Natural killer cell (primary cell): ENCODE data around the gene MAP2K1. TPM values are rescaled to one million over a fixed set of nuclear protein-coding genes. Genes with fewer than 3 reads are reported as not detected.

Experiments
- ATAC-seq, 3 donors: fragments of 150-1000 bp in 2 of 3; fragments of 200-7000 bp in 1 of 3; cut with Tn5 transposase; 1 replicate in 1 of 3; 2 replicates in 2 of 3; pipeline ENCODE4 v1.10.0; 2021; ENCODE audit warnings: mild to moderate bottlenecking in 2 of 3, moderate library complexity in 2 of 3
- DNase-seq, 2 donors: peaks; one replicate each; pipeline versions ENCODE4 v3.0.0 to v3.0.0-alpha.2; 2013 to 2021; ENCODE audit warnings: mixed read lengths in 1 of 2
- H3K27ac ChIP-seq: one replicate; pipeline ENCODE4 v1.5.1; 2013; ENCODE audit warnings: mild to moderate bottlenecking, low read length
- H3K27me3 ChIP-seq: one replicate; pipeline ENCODE4 v1.6.1; 2013; ENCODE audit warnings: low read length; ENCODE audit not compliant: control insufficient read depth, insufficient read depth
- H3K36me3 ChIP-seq: one replicate; pipeline ENCODE4 v1.6.1; 2013; ENCODE audit warnings: low read length; ENCODE audit not compliant: control insufficient read depth, insufficient read depth
- H3K4me1 ChIP-seq: one replicate; pipeline ENCODE4 v1.6.1; 2013; ENCODE audit warnings: low read length; ENCODE audit not compliant: control insufficient read depth, insufficient read depth
- H3K4me3 ChIP-seq: one replicate; pipeline ENCODE4 v1.5.1; 2013; ENCODE audit warnings: low read length
- H3K9me3 ChIP-seq: one replicate; pipeline ENCODE4 v1.6.1; 2013; ENCODE audit warnings: low read length; ENCODE audit not compliant: control insufficient read depth, insufficient read depth
- H3K27ac Mint-ChIP-seq, 2 donors: one replicate each; pipeline ENCODE4 v1.8.0; 2022; ENCODE audit warnings: mild to moderate bottlenecking in 2 of 2, mixed read lengths in 2 of 2, moderate library complexity in 1 of 2
- H3K27me3 Mint-ChIP-seq, 2 donors: one replicate each; pipeline ENCODE4 v1.8.0; 2022; ENCODE audit warnings: low read depth in 2 of 2, mixed read lengths in 2 of 2
- H3K36me3 Mint-ChIP-seq: one replicate; pipeline ENCODE4 v1.8.0; 2022; ENCODE audit warnings: mixed read lengths
- H3K4me1 Mint-ChIP-seq, 2 donors: one replicate each; pipeline ENCODE4 v1.8.0; 2022; ENCODE audit warnings: mixed read lengths in 2 of 2
- H3K4me3 Mint-ChIP-seq: one replicate; pipeline ENCODE4 v1.8.0; 2022; ENCODE audit warnings: mild to moderate bottlenecking, moderate library complexity, mixed read lengths
- H3K9me3 Mint-ChIP-seq, 2 donors: one replicate each; pipeline ENCODE4 v1.8.0; 2022; ENCODE audit warnings: mixed read lengths in 2 of 2
- WGBS: methylation state at CpG from one replicate; pipeline ENCODE4 v1.1.7; 2013; ENCODE audit warnings: missing lambda C conversion rate; ENCODE audit not compliant: insufficient coverage; 5-methylcytosine and 5-hydroxymethylcytosine counted together
- intact Hi-C: fragments of 100-400 bp; cut with micrococcal nuclease; formaldehyde crosslinking; loops from one replicate; pipeline ENCODE4 v1.14.2; 2022
- total RNA-seq, 4 donors: library from RNA; stranded (reverse); fragments of 120-200 nt in 1 of 4; gene quantifications; one replicate each; pipeline versions ENCODE4 v1.2.3 to v1.2.4, GENCODE V29; 2013 to 2022
- TF ChIP-seq, protein P1 (sequence below): fragments of 200-600 bp; IDR thresholded peaks from one replicate; pipeline ENCODE4 v1.8.0; 2022; ENCODE audit warnings: antibody characterized with exemption

MAP2K1 gene
- total RNA-seq, 3 donors from 2014 or later (not counting 1 experiment from before 2014, with no cell fraction given) = 45.5 to 49.2 (median 48.9) TPM

DNA sequence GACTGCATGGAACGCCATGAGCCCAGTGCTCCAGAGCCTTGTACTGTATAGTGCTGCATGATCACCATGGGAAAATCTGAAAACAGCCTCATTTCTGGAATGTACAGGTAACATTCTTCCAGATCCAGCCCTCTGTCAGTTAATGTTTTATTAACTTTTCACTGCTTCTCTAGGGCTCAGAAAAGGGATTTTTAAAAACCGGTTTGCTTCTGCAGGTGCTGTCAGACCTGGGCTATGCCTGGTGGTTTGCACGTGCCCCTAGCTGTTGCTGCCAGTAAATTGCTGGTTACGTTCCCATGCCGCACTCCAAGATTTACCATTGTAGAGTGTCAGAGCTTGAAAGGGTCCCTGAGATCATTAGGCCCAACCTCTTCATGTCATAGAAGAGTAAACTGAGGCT lies 101.8 kb downstream of the MAP2K1 start:
- TF ChIP-seq, protein P1, sequence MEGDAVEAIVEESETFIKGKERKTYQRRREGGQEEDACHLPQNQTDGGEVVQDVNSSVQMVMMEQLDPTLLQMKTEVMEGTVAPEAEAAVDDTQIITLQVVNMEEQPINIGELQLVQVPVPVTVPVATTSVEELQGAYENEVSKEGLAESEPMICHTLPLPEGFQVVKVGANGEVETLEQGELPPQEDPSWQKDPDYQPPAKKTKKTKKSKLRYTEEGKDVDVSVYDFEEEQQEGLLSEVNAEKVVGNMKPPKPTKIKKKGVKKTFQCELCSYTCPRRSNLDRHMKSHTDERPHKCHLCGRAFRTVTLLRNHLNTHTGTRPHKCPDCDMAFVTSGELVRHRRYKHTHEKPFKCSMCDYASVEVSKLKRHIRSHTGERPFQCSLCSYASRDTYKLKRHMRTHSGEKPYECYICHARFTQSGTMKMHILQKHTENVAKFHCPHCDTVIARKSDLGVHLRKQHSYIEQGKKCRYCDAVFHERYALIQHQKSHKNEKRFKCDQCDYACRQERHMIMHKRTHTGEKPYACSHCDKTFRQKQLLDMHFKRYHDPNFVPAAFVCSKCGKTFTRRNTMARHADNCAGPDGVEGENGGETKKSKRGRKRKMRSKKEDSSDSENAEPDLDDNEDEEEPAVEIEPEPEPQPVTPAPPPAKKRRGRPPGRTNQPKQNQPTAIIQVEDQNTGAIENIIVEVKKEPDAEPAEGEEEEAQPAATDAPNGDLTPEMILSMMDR = no peak
- 97% methylated on average over 5 of the region's 5 CpGs for WGBS
- Mint-ChIP-seq H3K4me1 (peaks cover 0 to 8% of the 10 kb centered on the region in 2 donors), H3K9me3 (no peaks in the 10 kb centered on the region), H3K27me3 (no peaks in the 10 kb centered on the region), H3K4me3 (no peak overlapping the region), H3K36me3 (no peaks in the 10 kb centered on the region), H3K27ac (no peak overlapping the region)
- H3K27me3 ChIP-seq = no peaks in the 10 kb centered on the region
- H3K36me3 ChIP-seq = peaks cover 71% of the 10 kb centered on the region
- ATAC-seq (no peak), DNase-seq (no peak)
- no peaks in the 10 kb centered on the region for H3K4me1 ChIP-seq
- no peak overlapping the region for H3K27ac ChIP-seq
- no peaks in the 10 kb centered on the region for H3K9me3 ChIP-seq
- intact Hi-C loops = no loop called here
- H3K4me3 ChIP-seq = no peak overlapping the region

DNA sequence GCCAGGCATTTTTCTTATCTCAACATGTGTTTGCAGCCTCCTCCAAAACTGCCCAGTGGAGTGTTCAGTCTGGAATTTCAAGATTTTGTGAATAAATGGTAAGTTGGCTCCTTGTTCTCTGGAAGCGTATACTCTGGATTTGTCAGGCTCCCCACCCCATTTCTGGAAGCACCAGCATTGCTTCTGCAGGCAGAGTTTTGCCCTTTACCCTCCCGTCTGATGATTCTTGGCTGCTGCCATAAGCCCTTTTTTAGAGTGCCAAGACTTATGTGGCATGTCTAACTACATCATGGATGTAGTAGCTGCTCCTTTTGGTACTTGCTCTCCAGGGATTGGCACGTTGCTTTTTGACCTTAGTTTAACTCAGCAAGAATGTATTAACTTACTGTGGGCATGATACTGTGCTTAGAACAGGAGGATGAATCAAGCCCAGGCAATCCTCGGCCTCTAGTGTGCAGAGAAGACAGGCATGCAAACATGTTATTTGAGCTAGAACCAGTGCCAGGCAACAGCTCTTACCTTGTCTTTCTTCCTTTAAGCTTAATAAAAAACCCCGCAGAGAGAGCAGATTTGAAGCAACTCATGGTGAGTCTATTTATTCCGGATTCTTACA lies 102.6 kb downstream of the MAP2K1 start:
- no peak overlapping the region for H3K4me3 Mint-ChIP-seq
- peaks cover 0 to 10% of the 10 kb centered on the region in 2 donors for H3K4me1 Mint-ChIP-seq
- no peak overlapping the region for H3K4me3 ChIP-seq
- no peaks in the 10 kb centered on the region for H3K36me3 Mint-ChIP-seq
- H3K4me1 ChIP-seq = no peaks in the 10 kb centered on the region
- no peak for ATAC-seq
- H3K27me3 Mint-ChIP-seq = no peaks in the 10 kb centered on the region
- H3K9me3 Mint-ChIP-seq = no peaks in the 10 kb centered on the region
- no peak for DNase-seq
- H3K36me3 ChIP-seq = peaks cover 78% of the 10 kb centered on the region
- no peak overlapping the region for H3K27ac ChIP-seq
- H3K9me3 ChIP-seq = no peaks in the 10 kb centered on the region
- intact Hi-C loops = no loop called here
- TF ChIP-seq, protein P1 = no peak
- 93% methylated on average over 6 of the region's 6 CpGs for WGBS
- H3K27ac Mint-ChIP-seq = no peak overlapping the region
- no peaks in the 10 kb centered on the region for H3K27me3 ChIP-seq

DNA sequence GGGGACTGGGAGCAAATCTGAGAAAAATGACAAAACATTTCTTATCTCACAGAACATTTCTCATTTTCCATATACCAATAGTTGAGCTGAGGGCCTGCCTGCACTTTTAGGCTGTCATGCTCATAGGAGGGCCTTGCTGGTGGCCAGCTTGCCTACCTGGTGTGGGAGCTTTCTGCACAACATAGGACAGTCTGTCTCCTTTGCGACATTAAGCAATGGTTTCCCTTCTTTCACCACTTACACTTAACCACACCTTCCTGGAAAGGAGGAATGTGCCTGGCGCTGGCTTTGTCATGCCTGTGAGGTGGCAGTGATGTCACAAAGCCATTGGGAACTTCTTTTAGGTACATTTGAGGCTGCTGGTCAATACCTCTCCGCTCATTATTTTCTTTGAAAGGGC lies 105.1 kb downstream of the MAP2K1 start:
- TF ChIP-seq, protein P1 = no peak
- no peaks in the 10 kb centered on the region for H3K9me3 Mint-ChIP-seq
- no peak for ATAC-seq
- H3K4me3 Mint-ChIP-seq = no peak overlapping the region
- Histone ChIP-seq H3K4me3 (no peak overlapping the region), H3K36me3 (peaks cover 76% of the 10 kb centered on the region), H3K27ac (no peak overlapping the region), H3K4me1 (peaks cover 10% of the 10 kb centered on the region), H3K27me3 (no peaks in the 10 kb centered on the region), H3K9me3 (no peaks in the 10 kb centered on the region)
- H3K27me3 Mint-ChIP-seq = no peaks in the 10 kb centered on the region
- 100% methylated on average over 2 of the region's 3 CpGs for WGBS
- H3K27ac Mint-ChIP-seq = no peak overlapping the region
- no peak for DNase-seq
- intact Hi-C loops = no loop called here
- no peaks in the 10 kb centered on the region for H3K36me3 Mint-ChIP-seq
- peaks cover under 1 to 17% of the 10 kb centered on the region in 2 donors for H3K4me1 Mint-ChIP-seq

DNA sequence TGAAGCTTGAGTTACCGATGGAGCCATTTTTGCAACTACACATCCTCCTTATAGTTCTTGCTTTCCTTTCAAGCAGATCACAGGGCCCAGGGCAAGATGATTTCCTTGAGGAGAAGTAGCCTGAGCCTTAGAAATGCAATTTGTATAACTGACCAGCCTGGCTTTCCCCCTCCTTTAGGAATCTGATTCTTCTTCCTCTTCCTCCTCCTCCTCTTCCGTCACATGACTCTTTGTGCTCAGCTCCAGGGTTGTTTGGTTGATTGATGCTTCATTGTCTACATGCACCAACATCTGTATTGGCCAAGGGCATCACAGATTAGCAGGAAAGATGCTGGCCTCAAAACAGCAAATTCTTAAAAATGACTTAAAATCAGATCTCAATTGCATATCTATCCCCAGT lies 107.5 kb downstream of the MAP2K1 start:
- H3K27ac ChIP-seq = no peak overlapping the region
- Mint-ChIP-seq H3K4me3 (no peak overlapping the region), H3K27me3 (no peaks in the 10 kb centered on the region), H3K27ac (peak overlapping the region in 1 of 2 donors; percentile 37), H3K4me1 (peaks cover 13 to 35% of the 10 kb centered on the region in 2 donors), H3K9me3 (no peaks in the 10 kb centered on the region), H3K36me3 (no peaks in the 10 kb centered on the region)
- ATAC-seq = no peak
- H3K9me3 ChIP-seq = no peaks in the 10 kb centered on the region
- DNase-seq = no peak
- H3K36me3 ChIP-seq = peaks cover 66% of the 10 kb centered on the region
- no peak overlapping the region for H3K4me3 ChIP-seq
- no peaks in the 10 kb centered on the region for H3K27me3 ChIP-seq
- WGBS = 90% methylated on average over 2 of the region's 2 CpGs
- intact Hi-C loops = no loop called here
- TF ChIP-seq, protein P1 = no peak
- H3K4me1 ChIP-seq = peaks cover 21% of the 10 kb centered on the region
